Measurements from ENCODE around the gene TTLL10. TPM values are rescaled to one million over a fixed set of nuclear protein-coding genes. Genes with fewer than 3 reads are reported as not detected.

Gene TTLL10
- total RNA-seq, 1 experiment from 2014 or later: 0.29 TPM

GRCh38 chr1:1221887-1222574 is 48.4 kb downstream of the TTLL10 start:
- no peaks in the 10 kb centered on the region for H3K4me1 Mint-ChIP-seq (ENCODE audit: low read depth, unreplicated experiment)
- no peak overlapping the region for H3K4me3 Mint-ChIP-seq (ENCODE audit: unreplicated experiment)
- H3K4me3 ChIP-seq (ENCODE audit: low read depth, low read length): no peak overlapping the region
- CTCF ChIA-PET: no interaction called here
- TF ChIP-seq CTCF (IDR thresholded peaks at IDR 0.05; ENCODE audit: insufficient read depth in 1 of 2, low read depth in 1 of 2, low read length in 1 of 2, severe bottlenecking in 1 of 2, unreplicated experiment in 1 of 2): no peak
- DNase-seq: no peak
- H3K9me3 Mint-ChIP-seq (ENCODE audit: unreplicated experiment): no peaks in the 10 kb centered on the region
- BruUV-seq (replicated peaks): no TSS peak
- no peaks in the 10 kb centered on the region for H3K4me1 ChIP-seq
- H3K27me3 ChIP-seq (replicated peaks; ENCODE audit: control insufficient read depth, insufficient read depth, low read length): no peaks in the 10 kb centered on the region
- peaks cover 45% of the 10 kb centered on the region for H3K36me3 Mint-ChIP-seq (ENCODE audit: insufficient read depth, unreplicated experiment)
- no peaks in the 10 kb centered on the region for H3K9me3 ChIP-seq
- no peak overlapping the region for H3K27ac Mint-ChIP-seq (ENCODE audit: unreplicated experiment)
- no peaks in the 10 kb centered on the region for H3K27me3 Mint-ChIP-seq (ENCODE audit: insufficient read depth, unreplicated experiment)
- POLR2A ChIA-PET: interaction anchor here (0.5 kb wide), 1 partner anchor 327 kb away, joined by 7 read pairs; no protein-coding TSS in a partner anchor
- intact Hi-C loops (cut with micrococcal nuclease; ENCODE audit: unreplicated experiment): no loop called here
- H3K36me3 ChIP-seq (ENCODE audit: control insufficient read depth, insufficient read depth, low read length): peaks cover 1% of the 10 kb centered on the region; the same call in 1 of the 2 replicates

GRCh38 chr1:1222575-1223225 is 49.0 kb downstream of the TTLL10 start:
- no peaks in the 10 kb centered on the region for H3K27me3 ChIP-seq (replicated peaks; ENCODE audit: control insufficient read depth, insufficient read depth, low read length)
- Mint-ChIP-seq H3K9me3 (ENCODE audit: unreplicated experiment) (no peaks in the 10 kb centered on the region), H3K36me3 (ENCODE audit: insufficient read depth, unreplicated experiment) (peaks cover 46% of the 10 kb centered on the region), H3K27ac (ENCODE audit: unreplicated experiment) (no peak overlapping the region), H3K4me1 (ENCODE audit: low read depth, unreplicated experiment) (no peaks in the 10 kb centered on the region), H3K4me3 (ENCODE audit: unreplicated experiment) (no peak overlapping the region), H3K27me3 (ENCODE audit: insufficient read depth, unreplicated experiment) (no peaks in the 10 kb centered on the region)
- no peaks in the 10 kb centered on the region for H3K4me1 ChIP-seq
- intact Hi-C loops (cut with micrococcal nuclease; ENCODE audit: unreplicated experiment): no loop called here
- no TSS peak for BruUV-seq (replicated peaks)
- H3K4me3 ChIP-seq (ENCODE audit: low read depth, low read length): no peak overlapping the region
- no peaks in the 10 kb centered on the region for H3K9me3 ChIP-seq
- ChIA-PET POLR2A (no interaction called here), CTCF (no interaction called here)
- DNase-seq: no peak
- peaks cover 1% of the 10 kb centered on the region; the same call in 1 of the 2 replicates for H3K36me3 ChIP-seq (ENCODE audit: control insufficient read depth, insufficient read depth, low read length)
- TF ChIP-seq CTCF (IDR thresholded peaks at IDR 0.05; ENCODE audit: insufficient read depth in 1 of 2, low read depth in 1 of 2, low read length in 1 of 2, severe bottlenecking in 1 of 2, unreplicated experiment in 1 of 2): no peak

GRCh38 chr1:1223321-1223720 is 49.6 kb downstream of the TTLL10 start:
- intact Hi-C loops (cut with micrococcal nuclease; ENCODE audit: unreplicated experiment): no loop called here
- Mint-ChIP-seq H3K4me3 (ENCODE audit: unreplicated experiment) (no peak overlapping the region), H3K27me3 (ENCODE audit: insufficient read depth, unreplicated experiment) (no peaks in the 10 kb centered on the region), H3K4me1 (ENCODE audit: low read depth, unreplicated experiment) (no peaks in the 10 kb centered on the region), H3K36me3 (ENCODE audit: insufficient read depth, unreplicated experiment) (peaks cover 46% of the 10 kb centered on the region), H3K27ac (ENCODE audit: unreplicated experiment) (no peak overlapping the region), H3K9me3 (ENCODE audit: unreplicated experiment) (no peaks in the 10 kb centered on the region)
- H3K4me1 ChIP-seq: no peaks in the 10 kb centered on the region
- CTCF ChIA-PET: no interaction called here
- no TSS peak for BruUV-seq (replicated peaks)
- no peak for TF ChIP-seq CTCF (IDR thresholded peaks at IDR 0.05; ENCODE audit: insufficient read depth in 1 of 2, low read depth in 1 of 2, low read length in 1 of 2, severe bottlenecking in 1 of 2, unreplicated experiment in 1 of 2)
- POLR2A ChIA-PET: no interaction called here
- peaks cover 1% of the 10 kb centered on the region; the same call in 1 of the 2 replicates for H3K36me3 ChIP-seq (ENCODE audit: control insufficient read depth, insufficient read depth, low read length)
- H3K4me3 ChIP-seq (ENCODE audit: low read depth, low read length): no peak overlapping the region
- H3K27me3 ChIP-seq (replicated peaks; ENCODE audit: control insufficient read depth, insufficient read depth, low read length): no peaks in the 10 kb centered on the region
- DNase-seq: no peak
- no peaks in the 10 kb centered on the region for H3K9me3 ChIP-seq

Data from Caco-2 (cell line).